BJ (cell line): Measurements from ENCODE around the gene C2CD2. TPM values are rescaled to one million over a fixed set of nuclear protein-coding genes. Genes with fewer than 3 reads are reported as not detected.

Source experiments
- CTCF ChIA-PET: fragments of 350-600 bp; formaldehyde crosslinking; extraction: SDS; loops from one replicate; lab custom pipeline; 2021; ENCODE audit warnings: antibody characterized with exemption, inconsistent platforms; lab: Yijun Ruan, JAX
- POLR2A ChIA-PET: fragments of 300-600 bp; sonication (Branson Sonifier 250); formaldehyde crosslinking; extraction: SDS; loops from one replicate; lab custom pipeline; 2021; ENCODE audit warnings: antibody characterized with exemption; lab: Charles Lee
- DNase-seq: peaks from one replicate; pipeline ENCODE4 v3.0.0-alpha.2; 2011; ENCODE audit warnings: low read depth
- H3K27me3 ChIP-seq: 2 replicates; pipeline ENCODE4 v1.6.0; 2011; ENCODE audit warnings: low read length; ENCODE audit not compliant: control insufficient read depth, insufficient read depth
- H3K36me3 ChIP-seq: 2 replicates; pipeline ENCODE4 v1.5.1; 2011; ENCODE audit warnings: low read length; ENCODE audit not compliant: control insufficient read depth, insufficient read depth
- H3K4me3 ChIP-seq: 2 replicates; pipeline ENCODE4 v1.5.1; 2011; ENCODE audit warnings: low read depth, mild to moderate bottlenecking, control low read depth, low read length
- polyA plus RNA-seq: library from polyadenylated mRNA; depleted of rRNA; stranded (reverse); fragments of >200 nt; gene quantifications from 2 replicates; pipeline ENCODE4 v1.2.3, GENCODE V29; 2011
- TF ChIP-seq, protein P1 (sequence below): IDR thresholded peaks from 2 replicates; pipeline ENCODE4 v1.5.1; 2011; ENCODE audit warnings: low read depth, mild to moderate bottlenecking, control low read depth, inconsistent platforms, low read length, moderate library complexity; ENCODE audit not compliant: insufficient read depth

C2CD2 gene
- polyA plus RNA-seq, 1 experiment, result 21.9 TPM

DNA sequence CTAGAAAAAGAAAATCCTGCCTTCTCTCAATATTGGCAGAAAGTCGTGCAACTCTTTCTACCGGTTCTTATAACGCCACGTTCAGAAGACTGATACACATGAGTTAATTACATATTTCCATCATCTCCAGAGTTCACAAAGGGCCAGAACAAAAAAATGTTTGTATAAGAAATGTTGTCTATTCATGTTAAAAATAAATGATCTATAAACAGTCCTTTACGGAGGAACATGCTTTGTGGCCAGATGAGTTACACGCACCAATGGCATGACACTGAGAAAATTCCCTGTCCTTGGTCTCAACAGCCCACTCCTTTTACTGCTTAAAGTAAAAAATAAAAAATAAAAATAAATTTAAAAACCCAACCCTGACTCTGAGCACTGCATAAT, 29.5 kb downstream of the C2CD2 start:
- Histone ChIP-seq H3K27me3 (no peaks in the 10 kb centered on the region), H3K4me3 (no peak overlapping the region), H3K36me3 (peaks cover 2% of the 10 kb centered on the region; the same call in 1 of the 2 replicates)
- DNase-seq, result no peak
- POLR2A ChIA-PET, result no interaction called here
- TF ChIP-seq, protein P1, sequence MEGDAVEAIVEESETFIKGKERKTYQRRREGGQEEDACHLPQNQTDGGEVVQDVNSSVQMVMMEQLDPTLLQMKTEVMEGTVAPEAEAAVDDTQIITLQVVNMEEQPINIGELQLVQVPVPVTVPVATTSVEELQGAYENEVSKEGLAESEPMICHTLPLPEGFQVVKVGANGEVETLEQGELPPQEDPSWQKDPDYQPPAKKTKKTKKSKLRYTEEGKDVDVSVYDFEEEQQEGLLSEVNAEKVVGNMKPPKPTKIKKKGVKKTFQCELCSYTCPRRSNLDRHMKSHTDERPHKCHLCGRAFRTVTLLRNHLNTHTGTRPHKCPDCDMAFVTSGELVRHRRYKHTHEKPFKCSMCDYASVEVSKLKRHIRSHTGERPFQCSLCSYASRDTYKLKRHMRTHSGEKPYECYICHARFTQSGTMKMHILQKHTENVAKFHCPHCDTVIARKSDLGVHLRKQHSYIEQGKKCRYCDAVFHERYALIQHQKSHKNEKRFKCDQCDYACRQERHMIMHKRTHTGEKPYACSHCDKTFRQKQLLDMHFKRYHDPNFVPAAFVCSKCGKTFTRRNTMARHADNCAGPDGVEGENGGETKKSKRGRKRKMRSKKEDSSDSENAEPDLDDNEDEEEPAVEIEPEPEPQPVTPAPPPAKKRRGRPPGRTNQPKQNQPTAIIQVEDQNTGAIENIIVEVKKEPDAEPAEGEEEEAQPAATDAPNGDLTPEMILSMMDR, result no peak
- CTCF ChIA-PET, result interaction anchor here (2.2 kb wide), 1 partner anchor 193 kb away, joined by 4 read pairs; no protein-coding TSS in a partner anchor

DNA sequence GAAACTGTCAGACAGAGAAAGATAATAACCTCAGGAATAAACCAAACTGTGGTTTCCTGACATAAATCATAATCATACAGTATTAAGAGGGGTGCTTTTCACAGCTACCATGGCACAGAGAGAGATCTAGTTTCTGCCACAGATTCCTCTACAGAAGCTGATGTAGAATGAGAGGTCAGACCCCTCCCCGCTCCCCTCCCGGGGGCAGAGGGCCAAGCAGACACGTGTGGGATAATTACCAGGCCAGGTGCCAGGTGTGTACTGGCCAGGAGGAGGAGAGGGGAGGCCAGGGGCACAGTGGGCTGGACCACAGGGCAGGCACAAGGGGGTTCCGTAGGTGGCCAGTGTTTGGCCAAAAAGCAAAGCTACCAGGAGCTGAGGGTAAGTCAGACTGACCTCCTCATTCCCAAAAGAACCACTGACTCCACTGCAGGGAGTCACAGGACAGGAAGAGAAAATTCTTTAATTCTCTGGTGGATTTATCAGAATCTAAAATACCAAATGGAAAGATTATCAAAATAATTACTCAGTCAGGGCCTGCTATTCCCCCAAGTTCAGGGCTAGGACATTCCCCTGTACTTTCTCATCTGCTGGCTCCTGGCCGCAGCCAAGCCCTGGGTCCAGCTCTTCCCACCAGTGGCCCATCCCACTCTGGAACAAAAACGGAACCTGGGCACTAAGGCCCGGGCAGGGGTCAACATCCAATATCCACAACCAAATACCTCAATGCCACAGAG, 30.0 kb downstream of the C2CD2 start:
- ChIA-PET CTCF (interaction anchor here (2.2 kb wide), 1 partner anchor 194 kb away, joined by 4 read pairs; no protein-coding TSS in a partner anchor), POLR2A (no interaction called here)
- no peak for DNase-seq
- no peaks in the 10 kb centered on the region for H3K27me3 ChIP-seq
- H3K36me3 ChIP-seq, result 0 out of 2 replicates have a peak, but pooled peaks cover 2% of the 10 kb centered on the region
- H3K4me3 ChIP-seq, result no peak overlapping the region
- TF ChIP-seq, protein P1, result no peak

DNA sequence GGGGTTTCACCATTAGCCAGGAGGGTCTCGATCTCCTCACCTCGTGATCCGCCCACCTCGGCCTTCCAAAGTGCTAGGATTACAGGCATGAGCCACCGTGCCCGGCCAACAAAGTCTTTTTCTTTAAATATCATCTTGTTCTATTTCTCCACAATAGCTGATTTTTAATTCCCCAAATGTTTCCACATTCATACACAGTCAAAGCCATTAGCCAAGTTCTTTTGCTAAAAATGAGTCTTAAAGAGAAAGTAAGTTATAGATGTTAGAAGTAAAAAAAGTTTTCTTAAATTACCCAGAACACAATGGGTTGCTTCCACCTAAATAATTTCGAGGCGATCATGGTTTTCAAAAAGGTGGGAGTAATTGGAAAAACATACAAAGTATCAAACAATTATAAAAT, 30.6 kb downstream of the C2CD2 start:
- no peaks in the 10 kb centered on the region for H3K27me3 ChIP-seq
- H3K4me3 ChIP-seq, result no peak overlapping the region
- ChIA-PET CTCF (interaction anchor here (2.2 kb wide), 1 partner anchor 194 kb away, joined by 4 read pairs; no protein-coding TSS in a partner anchor), POLR2A (no interaction called here)
- TF ChIP-seq, protein P1, result no peak
- no peak for DNase-seq
- peaks cover 3% of the 10 kb centered on the region; the same call in 1 of the 2 replicates for H3K36me3 ChIP-seq

DNA sequence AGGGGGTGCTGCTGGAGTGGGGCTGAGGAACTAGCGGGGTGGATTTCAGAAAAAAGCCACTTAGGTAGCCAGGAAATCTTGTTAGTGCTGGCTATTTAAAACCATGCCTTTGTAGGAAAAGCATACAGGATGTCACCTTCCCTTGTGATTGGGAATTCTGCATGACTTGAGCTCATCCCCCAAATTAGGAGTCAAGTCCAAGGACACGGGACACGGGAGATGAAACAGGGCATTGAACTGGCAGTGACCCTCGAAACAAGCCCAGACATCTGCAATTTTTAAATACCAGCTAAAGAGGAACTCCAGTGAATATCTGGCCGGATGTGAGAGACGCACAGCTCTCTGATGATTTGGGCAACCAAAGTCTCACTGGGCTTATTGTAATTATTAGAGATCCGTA, 32.8 kb downstream of the C2CD2 start:
- no peaks in the 10 kb centered on the region for H3K27me3 ChIP-seq
- POLR2A ChIA-PET, result no interaction called here
- CTCF ChIA-PET, result interaction anchor here (1.4 to 1.9 kb wide), 2 partner anchors 12 to 14 kb away, joined by 4 read pairs; no protein-coding TSS in a partner anchor
- H3K36me3 ChIP-seq, result peaks cover 15% of the 10 kb centered on the region
- TF ChIP-seq, protein P1, result no peak
- DNase-seq, result no peak
- H3K4me3 ChIP-seq, result no peak overlapping the region

DNA sequence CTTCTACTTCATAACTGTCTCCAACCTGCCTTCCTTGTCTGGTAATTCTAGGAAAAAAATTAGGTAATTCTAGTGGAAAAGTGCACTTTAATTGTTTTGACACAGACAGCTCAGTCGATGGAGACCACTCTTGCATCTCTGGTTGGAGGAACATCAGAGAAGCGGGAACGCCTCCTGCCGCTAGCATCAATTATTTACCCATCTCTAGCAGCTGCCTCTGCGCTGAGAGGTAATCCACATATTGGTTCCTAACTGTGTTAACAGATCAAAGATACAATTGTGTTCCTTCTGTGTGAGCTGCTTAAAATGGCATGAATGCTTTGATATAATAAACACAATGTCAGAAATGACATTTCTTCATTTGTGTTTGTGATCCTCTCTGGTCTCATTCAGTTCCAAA, 33.3 kb downstream of the C2CD2 start:
- TF ChIP-seq, protein P1, result no peak
- peaks cover 15% of the 10 kb centered on the region for H3K36me3 ChIP-seq
- CTCF ChIA-PET, result interaction anchor here (1.4 to 1.9 kb wide), 2 partner anchors 12 to 13 kb away, joined by 4 read pairs; no protein-coding TSS in a partner anchor
- no peak for DNase-seq
- H3K4me3 ChIP-seq, result no peak overlapping the region
- H3K27me3 ChIP-seq, result no peaks in the 10 kb centered on the region
- POLR2A ChIA-PET, result no interaction called here
